NB4 (cell line): ENCODE measurements around the gene SALL2.

Experiments used
- DNase-seq: peaks from one replicate; pipeline ENCODE4 v3.0.0; 2010; ENCODE audit warnings: low read depth
- H3K4me3 ChIP-seq: one replicate; pipeline ENCODE4 v1.5.1; 2011; ENCODE audit warnings: mild to moderate bottlenecking, low read depth, low read length, moderate library complexity
- MYC ChIP-seq: IDR thresholded peaks from 2 replicates; pipeline ENCODE4 v1.6.1; 2011; ENCODE audit warnings: low read depth, low read length
- POLR2A ChIP-seq: IDR thresholded peaks from 2 replicates; pipeline ENCODE4 v1.6.1; 2011; ENCODE audit warnings: mild to moderate bottlenecking; ENCODE audit not compliant: insufficient read length; ENCODE audit errors: extremely low read depth
- TF ChIP-seq, protein P1 (sequence below): IDR thresholded peaks from 2 replicates; pipeline ENCODE4 v1.6.1; 2011; ENCODE audit warnings: low read depth, low read length
- TF ChIP-seq, protein P2 (sequence below): IDR thresholded peaks from one replicate; pipeline ENCODE4 v1.5.1; 2012; ENCODE audit warnings: low read depth, low read length

SALL2 gene

DNA sequence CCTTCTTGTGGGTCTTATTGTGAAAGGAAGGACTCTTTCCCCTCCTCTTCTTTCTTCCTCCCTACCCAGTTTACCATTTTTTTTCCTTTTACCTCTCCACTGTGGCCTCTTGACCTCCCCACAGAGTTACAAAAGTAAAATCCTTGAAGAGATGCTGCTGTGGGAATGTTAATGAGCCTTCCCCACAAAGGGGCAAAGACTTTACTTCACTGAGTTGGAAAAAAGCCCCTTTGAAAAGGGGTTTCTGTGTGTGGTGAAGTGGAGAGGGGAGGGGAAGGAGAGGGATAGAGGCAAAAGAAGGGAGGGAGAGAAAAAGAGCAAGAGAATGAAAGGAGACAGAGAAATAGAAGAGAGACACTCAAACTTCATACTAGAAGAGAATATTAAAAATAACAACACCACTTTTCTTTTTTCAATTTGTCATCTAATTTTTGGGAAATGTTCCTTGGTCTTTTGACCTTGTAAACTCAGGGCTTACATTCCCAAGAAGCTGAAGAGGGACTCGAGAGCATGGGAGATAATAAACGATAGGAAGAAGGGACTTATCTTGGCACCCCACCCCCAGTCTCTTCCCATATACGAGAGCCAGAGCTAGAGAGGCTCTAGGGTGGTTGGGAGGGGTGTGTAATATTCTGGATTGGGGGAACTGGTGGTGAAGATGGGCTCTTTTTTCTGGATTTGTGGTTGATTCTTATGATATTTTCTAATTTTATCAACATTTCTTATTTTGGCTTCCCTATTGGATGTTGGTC is 13.2 kb upstream of the SALL2 start:
- H3K4me3 ChIP-seq, result no peak overlapping the region
- TF ChIP-seq, protein P1, sequence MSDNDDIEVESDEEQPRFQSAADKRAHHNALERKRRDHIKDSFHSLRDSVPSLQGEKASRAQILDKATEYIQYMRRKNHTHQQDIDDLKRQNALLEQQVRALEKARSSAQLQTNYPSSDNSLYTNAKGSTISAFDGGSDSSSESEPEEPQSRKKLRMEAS, result no peak
- TF ChIP-seq MYC, result no peak
- TF ChIP-seq, protein P2, sequence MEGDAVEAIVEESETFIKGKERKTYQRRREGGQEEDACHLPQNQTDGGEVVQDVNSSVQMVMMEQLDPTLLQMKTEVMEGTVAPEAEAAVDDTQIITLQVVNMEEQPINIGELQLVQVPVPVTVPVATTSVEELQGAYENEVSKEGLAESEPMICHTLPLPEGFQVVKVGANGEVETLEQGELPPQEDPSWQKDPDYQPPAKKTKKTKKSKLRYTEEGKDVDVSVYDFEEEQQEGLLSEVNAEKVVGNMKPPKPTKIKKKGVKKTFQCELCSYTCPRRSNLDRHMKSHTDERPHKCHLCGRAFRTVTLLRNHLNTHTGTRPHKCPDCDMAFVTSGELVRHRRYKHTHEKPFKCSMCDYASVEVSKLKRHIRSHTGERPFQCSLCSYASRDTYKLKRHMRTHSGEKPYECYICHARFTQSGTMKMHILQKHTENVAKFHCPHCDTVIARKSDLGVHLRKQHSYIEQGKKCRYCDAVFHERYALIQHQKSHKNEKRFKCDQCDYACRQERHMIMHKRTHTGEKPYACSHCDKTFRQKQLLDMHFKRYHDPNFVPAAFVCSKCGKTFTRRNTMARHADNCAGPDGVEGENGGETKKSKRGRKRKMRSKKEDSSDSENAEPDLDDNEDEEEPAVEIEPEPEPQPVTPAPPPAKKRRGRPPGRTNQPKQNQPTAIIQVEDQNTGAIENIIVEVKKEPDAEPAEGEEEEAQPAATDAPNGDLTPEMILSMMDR, result no peak
- TF ChIP-seq POLR2A, result no peak
- DNase-seq, result no peak

DNA sequence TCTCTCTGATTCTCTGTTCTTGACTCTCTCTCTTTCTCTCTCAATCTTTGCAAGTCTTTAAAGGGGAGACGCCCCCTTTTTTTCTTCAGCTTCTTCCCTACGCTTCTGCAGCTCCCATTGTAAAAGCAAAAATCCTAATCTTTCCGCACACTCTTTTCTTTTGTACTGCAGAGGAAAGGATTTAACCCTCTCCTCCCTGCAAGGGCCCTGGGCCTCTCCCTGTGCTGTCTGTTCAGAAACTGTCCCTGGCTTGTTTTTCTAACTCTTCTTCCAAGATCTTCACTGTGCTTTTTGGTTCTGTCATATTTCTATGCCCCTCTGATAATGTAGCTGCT is 10.9 kb upstream of the SALL2 start:
- TF ChIP-seq POLR2A, result no peak
- TF ChIP-seq MYC, result no peak
- TF ChIP-seq, protein P1, result no peak
- TF ChIP-seq, protein P2, result no peak
- DNase-seq, result no peak
- H3K4me3 ChIP-seq, result no peak overlapping the region

DNA sequence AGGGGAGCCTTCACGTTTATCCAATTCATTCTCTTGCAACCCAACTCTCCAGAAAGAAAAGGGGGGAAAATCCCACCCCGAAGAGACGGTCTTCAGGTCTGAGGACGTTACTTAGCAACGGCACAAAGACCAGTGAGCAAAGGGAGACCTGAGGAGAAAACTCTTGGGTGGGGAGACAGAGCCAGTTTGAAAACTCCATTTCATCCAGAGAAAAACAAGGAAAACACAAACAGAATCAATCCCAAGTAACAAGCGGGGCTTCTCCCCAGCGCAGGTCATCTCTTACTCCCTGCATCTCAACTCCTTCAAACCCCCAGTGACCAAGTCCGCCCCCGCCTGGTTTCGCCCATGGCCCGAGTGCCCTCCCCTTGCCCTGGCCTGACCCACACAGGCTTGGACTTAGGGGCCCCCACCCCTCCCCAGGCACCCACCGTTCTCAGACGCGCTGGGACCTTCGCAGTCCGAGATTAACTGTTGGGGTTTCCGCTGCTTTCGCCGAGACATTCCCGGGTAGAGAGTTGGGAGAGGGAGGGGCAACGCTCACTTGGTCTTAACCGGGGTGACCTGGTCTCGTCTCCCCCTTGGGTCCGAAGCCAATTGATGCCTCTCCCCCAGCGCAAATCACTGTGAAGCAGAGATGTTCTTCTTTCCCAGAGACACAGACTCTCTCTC is 10.4 kb upstream of the SALL2 start:
- no peak overlapping the region for H3K4me3 ChIP-seq
- TF ChIP-seq, protein P2, result no peak
- TF ChIP-seq, protein P1, result no peak
- TF ChIP-seq POLR2A (no peak), MYC (no peak)
- no peak for DNase-seq

DNA sequence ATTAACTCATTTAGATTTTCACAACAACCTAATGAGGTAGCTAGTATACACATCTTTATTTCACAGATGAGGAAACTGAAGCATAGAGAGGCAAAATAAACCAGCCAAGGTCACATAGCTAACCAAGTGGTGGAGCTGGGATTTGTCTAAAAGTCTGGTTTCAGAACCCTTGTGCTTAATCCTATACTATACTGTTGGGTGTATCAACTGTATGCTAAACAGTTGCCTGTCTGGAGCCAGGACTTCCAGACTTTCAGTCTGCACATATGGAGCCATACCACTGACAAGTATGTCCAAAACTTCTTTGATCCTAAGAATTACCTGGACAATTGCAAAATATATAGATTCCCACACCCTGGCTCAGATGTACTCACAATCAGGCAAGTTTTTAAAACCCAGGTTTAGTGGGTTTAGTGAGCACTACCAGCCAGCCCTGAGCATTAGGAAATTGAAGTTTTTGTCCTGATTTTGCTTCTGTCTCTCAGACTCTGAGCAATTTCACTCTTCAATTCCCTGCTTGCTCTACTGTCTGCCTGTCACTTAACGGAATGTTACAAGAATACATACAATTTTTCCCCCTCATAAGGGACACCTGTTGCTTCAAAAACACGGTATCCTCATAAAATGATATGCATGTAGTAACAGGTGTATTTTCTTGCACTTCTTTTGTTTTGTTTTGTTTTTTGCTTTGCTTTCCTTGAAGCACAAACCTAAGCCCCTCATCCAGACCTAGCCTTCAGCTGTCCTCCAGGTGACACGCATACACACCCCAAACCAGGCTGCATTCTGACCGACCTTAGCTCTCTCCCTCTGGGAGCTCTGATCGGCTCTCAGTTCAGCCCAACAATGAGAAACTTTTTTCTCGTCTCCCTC is 9.6 kb upstream of the SALL2 start:
- no peak for DNase-seq
- H3K4me3 ChIP-seq, result no peak overlapping the region
- TF ChIP-seq, protein P2, result no peak
- TF ChIP-seq, protein P1, result no peak

DNA sequence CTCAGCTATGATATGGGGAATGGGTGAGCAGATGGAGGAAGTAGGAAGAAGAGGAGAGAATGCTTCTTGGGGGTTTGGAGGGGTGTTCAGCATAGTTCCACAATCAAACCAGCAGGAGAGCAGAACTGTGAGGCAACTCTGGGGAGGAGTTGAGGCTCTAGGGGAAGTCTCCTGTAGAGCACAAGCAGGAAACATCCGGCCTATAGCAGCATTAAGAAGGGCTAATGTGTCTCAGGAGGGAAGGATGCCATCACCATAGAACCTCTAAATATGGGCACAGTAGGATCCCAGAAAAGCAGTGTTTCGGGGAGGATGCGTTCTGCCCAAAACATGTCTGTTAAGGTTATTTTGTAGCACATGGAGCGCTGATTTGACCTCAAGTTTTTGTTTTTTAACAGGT is 8.4 kb upstream of the SALL2 start:
- DNase-seq, result peak; percentile 87
- TF ChIP-seq, protein P1, result no peak
- no peak for TF ChIP-seq POLR2A
- TF ChIP-seq MYC, result 0 out of 2 replicates have a peak, but pooled peaks have one; percentile 9
- TF ChIP-seq, protein P2, result no peak
- no peak overlapping the region for H3K4me3 ChIP-seq
